ENCODE results near the gene OGA. TPM values are rescaled to one million over a fixed set of nuclear protein-coding genes. Genes with fewer than 3 reads are reported as not detected.

The OGA gene
- total RNA-seq, 2 donors from 2014 or later, result 87.7 to 125 TPM

- intact Hi-C loops (cut with DNase I), result loop anchor here (5.0 to 10.0 kb wide), 3 partner anchors 165 to 525 kb away; no protein-coding TSS in a partner anchor
Measured at GRCh38 chr10:101839416-101840063, 21.3 kb upstream of the OGA start.

GRCh38 chr10:101839002-101839401, 20.8 kb upstream of the OGA start:
- no peak for DNase-seq (ENCODE audit: low spot score)
- intact Hi-C loops (cut with DNase I), result no loop called here

More at GRCh38 chr10:101839416-101840063, 21.3 kb upstream of the OGA start:
- DNase-seq (ENCODE audit: low spot score), result no peak

- no peak for DNase-seq (ENCODE audit: low spot score)
Measured at GRCh38 chr10:101838416-101838970, 20.2 kb upstream of the OGA start.

GRCh38 chr10:101837748-101838147, 19.5 kb upstream of the OGA start:
- DNase-seq (ENCODE audit: low spot score), result no peak
- intact Hi-C loops (cut with DNase I), result no loop called here

More at GRCh38 chr10:101838416-101838970, 20.2 kb upstream of the OGA start:
- intact Hi-C loops (cut with DNase I), result no loop called here

GRCh38 chr10:101835362-101835761, 17.1 kb upstream of the OGA start:
- intact Hi-C loops (cut with DNase I), result no loop called here
- DNase-seq (ENCODE audit: low spot score), result peak; percentile 11

GRCh38 chr10:101834341-101834740, 16.1 kb upstream of the OGA start:
- DNase-seq (ENCODE audit: low spot score), result peak; percentile 87
- intact Hi-C loops (cut with DNase I), result no loop called here

GRCh38 chr10:101833466-101833865, 15.2 kb upstream of the OGA start:
- intact Hi-C loops (cut with DNase I), result no loop called here

GRCh38 chr10:101832325-101832771, 14.1 kb upstream of the OGA start:
- intact Hi-C loops (cut with DNase I), result no loop called here
- DNase-seq (ENCODE audit: low spot score), result peak; percentile 72

More at GRCh38 chr10:101833466-101833865, 15.2 kb upstream of the OGA start:
- DNase-seq (ENCODE audit: low spot score), result peak; percentile 38

- no peak for DNase-seq (ENCODE audit: low spot score)
- intact Hi-C loops (cut with DNase I), result no loop called here
Measured at GRCh38 chr10:101831169-101831811, 13.0 kb upstream of the OGA start.

GRCh38 chr10:101830322-101831168, 12.3 kb upstream of the OGA start:
- intact Hi-C loops (cut with DNase I), result no loop called here
- DNase-seq (ENCODE audit: low spot score), result peak; percentile 96

GRCh38 chr10:101829561-101830315, 11.5 kb upstream of the OGA start:
- DNase-seq (ENCODE audit: low spot score), result no peak
- intact Hi-C loops (cut with DNase I), result no loop called here

- DNase-seq (ENCODE audit: low spot score), result peak; percentile 65
- intact Hi-C loops (cut with DNase I), result no loop called here
Measured at GRCh38 chr10:101828766-101829551, 10.7 kb upstream of the OGA start.

- no peak for DNase-seq (ENCODE audit: low spot score)
- intact Hi-C loops (cut with DNase I), result no loop called here
Measured at GRCh38 chr10:101827919-101828600, 9.8 kb upstream of the OGA start.

GRCh38 chr10:101826852-101827434, 8.7 kb upstream of the OGA start:
- no peak for DNase-seq (ENCODE audit: low spot score)
- intact Hi-C loops (cut with DNase I), result no loop called here

- intact Hi-C loops (cut with DNase I), result no loop called here
- no peak for DNase-seq (ENCODE audit: low spot score)
Measured at GRCh38 chr10:101824736-101825135, 6.5 kb upstream of the OGA start.

- intact Hi-C loops (cut with DNase I), result no loop called here
- DNase-seq (ENCODE audit: low spot score), result no peak
Measured at GRCh38 chr10:101818872-101819633, 809 bp upstream of the OGA start.

All from posterior vena cava (tissue), 2 donors.